Activated B cell treated with CpG ODN at 0.5 μM for 24 hours (primary cell): ENCODE data around the gene EMX1. TPM values are rescaled to one million over a fixed set of nuclear protein-coding genes. Genes with fewer than 3 reads are reported as not detected.

ENCODE experiments used
- ATAC-seq: fragments of 200-7000 bp; cut with Tn5 transposase; one replicate; pipeline ENCODE4 v1.10.0; 2021; ENCODE audit warnings: low read depth, mild to moderate bottlenecking, moderate library complexity
- CTCF ChIA-PET: fragments of 350-600 bp; sonication (Branson Sonifier 250); formaldehyde crosslinking; loops from one replicate; lab custom pipeline; 2021; ENCODE audit warnings: antibody characterized with exemption; lab: Charles Lee
- POLR2A ChIA-PET: fragments of 350-600 bp; sonication (Branson Sonifier 250); formaldehyde crosslinking; loops from one replicate; lab custom pipeline; 2021; ENCODE audit warnings: antibody characterized with exemption; lab: Charles Lee
- DNase-seq: peaks from one replicate; pipeline ENCODE4 v3.0.0; 2022
- H3K27ac Mint-ChIP-seq: one replicate; pipeline ENCODE4 v1.8.0; 2020; ENCODE audit warnings: mixed read lengths
- H3K27me3 Mint-ChIP-seq: one replicate; pipeline ENCODE4 v1.8.0; 2021; ENCODE audit warnings: mixed read lengths
- H3K36me3 Mint-ChIP-seq: one replicate; pipeline ENCODE4 v1.8.0; 2021; ENCODE audit warnings: low read depth, mixed read lengths
- H3K4me1 Mint-ChIP-seq: one replicate; pipeline ENCODE4 v1.8.0; 2021; ENCODE audit warnings: mixed read lengths
- H3K4me3 Mint-ChIP-seq: one replicate; pipeline ENCODE4 v1.8.0; 2020; ENCODE audit warnings: mild to moderate bottlenecking, mixed read lengths
- H3K9me3 Mint-ChIP-seq: one replicate; pipeline ENCODE4 v1.8.0; 2020; ENCODE audit warnings: mixed read lengths
- intact Hi-C: fragments of 100-400 bp; cut with micrococcal nuclease; formaldehyde crosslinking; loops from one replicate; pipeline ENCODE4 v1.15.1; 2024
- total RNA-seq: library from RNA; stranded (reverse); gene quantifications from 2 replicates; pipeline ENCODE4 v1.2.3, GENCODE V29; 2022
- TF ChIP-seq, protein P1 (sequence below): fragments of 200-600 bp; IDR thresholded peaks from one replicate; pipeline ENCODE4 v1.8.0; 2022; ENCODE audit warnings: antibody characterized with exemption, mild to moderate bottlenecking

Gene EMX1
- total RNA-seq, 1 donor from 2014 or later: 0.22 TPM

DNA sequence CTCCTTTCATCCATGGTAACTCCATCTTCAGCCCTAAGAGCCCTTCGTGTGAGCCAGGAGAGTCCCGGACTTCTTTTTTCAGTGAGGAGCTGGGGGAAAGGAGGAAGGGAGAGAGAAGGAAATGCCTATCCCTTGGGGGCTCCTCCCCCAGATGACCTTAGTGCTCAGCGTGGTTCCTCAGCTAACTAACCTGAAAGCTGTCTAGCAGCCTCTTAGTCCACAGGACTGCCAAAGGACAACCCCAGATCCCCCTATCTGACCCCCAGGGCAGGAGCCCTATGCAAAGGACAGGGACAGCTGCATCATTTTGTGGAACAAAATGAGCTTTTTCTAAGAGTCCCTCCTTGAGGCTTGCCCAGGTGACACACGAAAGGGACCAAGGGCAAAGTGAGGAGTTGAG is 22.2 kb upstream of the EMX1 start:
- ChIA-PET POLR2A (no interaction called here), CTCF (interaction anchor here (1.3 to 5.3 kb wide), 2 partner anchors 282 to 317 kb away, joined by 3 to 41 read pairs; no protein-coding TSS in a partner anchor)
- DNase-seq: no peak
- H3K36me3 Mint-ChIP-seq: no peaks in the 10 kb centered on the region
- H3K27ac Mint-ChIP-seq: no peak overlapping the region
- no peaks in the 10 kb centered on the region for H3K4me1 Mint-ChIP-seq
- intact Hi-C loops: no loop called here
- H3K9me3 Mint-ChIP-seq: no peaks in the 10 kb centered on the region
- no peak for ATAC-seq
- no peak overlapping the region for H3K4me3 Mint-ChIP-seq
- TF ChIP-seq, protein P1, sequence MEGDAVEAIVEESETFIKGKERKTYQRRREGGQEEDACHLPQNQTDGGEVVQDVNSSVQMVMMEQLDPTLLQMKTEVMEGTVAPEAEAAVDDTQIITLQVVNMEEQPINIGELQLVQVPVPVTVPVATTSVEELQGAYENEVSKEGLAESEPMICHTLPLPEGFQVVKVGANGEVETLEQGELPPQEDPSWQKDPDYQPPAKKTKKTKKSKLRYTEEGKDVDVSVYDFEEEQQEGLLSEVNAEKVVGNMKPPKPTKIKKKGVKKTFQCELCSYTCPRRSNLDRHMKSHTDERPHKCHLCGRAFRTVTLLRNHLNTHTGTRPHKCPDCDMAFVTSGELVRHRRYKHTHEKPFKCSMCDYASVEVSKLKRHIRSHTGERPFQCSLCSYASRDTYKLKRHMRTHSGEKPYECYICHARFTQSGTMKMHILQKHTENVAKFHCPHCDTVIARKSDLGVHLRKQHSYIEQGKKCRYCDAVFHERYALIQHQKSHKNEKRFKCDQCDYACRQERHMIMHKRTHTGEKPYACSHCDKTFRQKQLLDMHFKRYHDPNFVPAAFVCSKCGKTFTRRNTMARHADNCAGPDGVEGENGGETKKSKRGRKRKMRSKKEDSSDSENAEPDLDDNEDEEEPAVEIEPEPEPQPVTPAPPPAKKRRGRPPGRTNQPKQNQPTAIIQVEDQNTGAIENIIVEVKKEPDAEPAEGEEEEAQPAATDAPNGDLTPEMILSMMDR: no peak
- H3K27me3 Mint-ChIP-seq: peaks cover 53% of the 10 kb centered on the region

DNA sequence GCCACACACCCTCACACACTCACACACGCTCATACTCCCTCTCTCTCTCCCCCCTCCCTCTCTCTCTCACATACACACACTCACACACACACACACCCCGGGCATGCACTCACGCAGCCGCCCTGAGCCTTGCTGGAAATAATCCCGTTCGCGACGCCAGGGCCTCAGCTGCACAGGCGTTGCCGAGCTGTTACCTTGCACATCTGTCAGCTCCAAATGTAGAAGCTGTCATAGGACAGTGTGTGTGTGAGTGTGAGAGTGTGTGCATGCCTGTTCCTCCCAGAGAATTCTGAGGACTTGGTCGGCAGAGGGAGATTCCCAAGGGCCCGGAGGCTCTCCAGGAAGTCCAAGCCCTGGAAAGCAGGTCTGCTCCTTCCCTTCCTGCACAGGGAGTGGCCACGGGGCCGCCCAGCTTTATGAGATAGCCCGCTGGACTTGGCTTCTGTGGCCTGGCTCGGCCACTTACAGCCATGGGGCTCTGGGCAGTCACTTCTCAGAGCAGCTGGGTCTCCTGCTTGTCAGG is 21.5 kb upstream of the EMX1 start:
- Mint-ChIP-seq H3K4me1 (no peaks in the 10 kb centered on the region), H3K27ac (no peak overlapping the region), H3K27me3 (peaks cover 56% of the 10 kb centered on the region), H3K36me3 (no peaks in the 10 kb centered on the region), H3K4me3 (no peak overlapping the region), H3K9me3 (no peaks in the 10 kb centered on the region)
- ChIA-PET POLR2A (no interaction called here), CTCF (interaction anchor here (1.3 to 5.3 kb wide), 3 partner anchors 8 to 316 kb away, joined by 3 to 41 read pairs (median 8); partner anchors contain the start of gene SPR)
- ATAC-seq (no peak), DNase-seq (no peak)
- intact Hi-C loops: no loop called here
- TF ChIP-seq, protein P1: no peak

DNA sequence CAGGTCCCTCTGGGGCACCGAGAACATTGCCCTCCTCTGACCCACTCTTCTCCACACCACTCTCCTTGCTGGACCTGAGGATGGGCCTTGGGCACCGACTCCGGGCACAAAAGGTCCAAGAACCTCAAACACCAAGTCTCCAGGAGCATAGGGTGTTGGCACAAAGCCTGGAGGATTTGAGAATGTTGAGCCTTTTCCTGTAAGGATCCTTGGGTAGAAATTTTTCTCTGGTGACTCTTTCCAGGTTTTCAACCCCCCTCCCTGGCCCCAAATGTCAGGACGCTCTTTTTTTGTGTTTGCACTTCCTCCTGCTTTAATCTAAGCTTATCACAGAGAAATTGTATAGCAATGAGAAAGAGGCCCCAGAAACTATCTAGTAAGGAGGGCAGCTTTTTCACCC is 20.9 kb upstream of the EMX1 start:
- POLR2A ChIA-PET: no interaction called here
- no peak overlapping the region for H3K27ac Mint-ChIP-seq
- DNase-seq (no peak), ATAC-seq (no peak)
- no peak overlapping the region for H3K4me3 Mint-ChIP-seq
- CTCF ChIA-PET: interaction anchor here (1.4 to 5.3 kb wide), 2 partner anchors 9 to 281 kb away, joined by 8 to 41 read pairs; partner anchors contain the start of gene SPR
- no peaks in the 10 kb centered on the region for H3K4me1 Mint-ChIP-seq
- intact Hi-C loops: no loop called here
- peaks cover 57% of the 10 kb centered on the region for H3K27me3 Mint-ChIP-seq
- no peaks in the 10 kb centered on the region for H3K36me3 Mint-ChIP-seq
- no peaks in the 10 kb centered on the region for H3K9me3 Mint-ChIP-seq
- TF ChIP-seq, protein P1: no peak

DNA sequence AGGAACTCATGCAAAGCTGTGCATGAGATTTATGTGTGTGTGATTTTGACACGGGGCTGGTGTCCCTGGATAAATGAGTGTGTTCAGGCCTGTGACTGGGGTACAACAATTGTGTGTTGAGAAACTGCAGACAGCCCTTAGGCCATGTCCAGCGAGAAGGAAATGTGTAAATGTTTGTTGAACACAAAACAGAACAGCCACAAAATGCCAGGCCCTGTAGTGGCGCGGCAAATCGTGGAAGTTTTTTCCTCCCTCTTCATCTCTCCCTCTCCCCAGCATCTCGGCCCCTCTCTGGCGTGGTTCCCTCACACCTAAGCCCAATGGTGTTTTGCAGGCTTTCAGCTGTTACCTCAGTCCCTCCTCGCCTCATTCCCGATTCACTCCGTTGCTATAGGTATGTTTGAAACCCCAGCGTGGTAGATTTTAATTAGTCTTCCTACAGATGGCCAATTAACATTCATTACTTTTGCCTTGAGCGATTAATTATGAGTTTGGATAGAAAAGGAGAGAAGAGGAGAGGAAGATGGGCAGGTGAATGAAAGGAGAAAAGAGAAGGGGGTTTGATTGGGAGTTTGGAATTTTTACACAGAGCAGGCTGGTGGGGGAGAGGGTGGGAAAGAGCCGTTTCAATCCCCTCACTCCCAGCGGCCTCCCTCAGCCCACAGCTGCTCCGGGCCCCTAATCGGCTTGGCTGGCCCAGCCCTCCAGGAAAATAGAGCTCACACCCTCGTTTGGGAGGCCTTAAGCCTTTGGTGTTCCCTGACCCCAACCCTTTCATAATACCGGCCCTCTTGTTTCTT is 19.3 kb upstream of the EMX1 start:
- no peak overlapping the region for H3K27ac Mint-ChIP-seq
- H3K36me3 Mint-ChIP-seq: no peaks in the 10 kb centered on the region
- TF ChIP-seq, protein P1: no peak
- ATAC-seq (no peak), DNase-seq (no peak)
- H3K9me3 Mint-ChIP-seq: no peaks in the 10 kb centered on the region
- H3K27me3 Mint-ChIP-seq: peaks cover 53% of the 10 kb centered on the region
- H3K4me3 Mint-ChIP-seq: no peak overlapping the region
- intact Hi-C loops: no loop called here
- ChIA-PET POLR2A (no interaction called here), CTCF (interaction anchor here (1.5 kb wide), 1 partner anchor 279 kb away, joined by 4 read pairs; no protein-coding TSS in a partner anchor)
- H3K4me1 Mint-ChIP-seq: no peaks in the 10 kb centered on the region

DNA sequence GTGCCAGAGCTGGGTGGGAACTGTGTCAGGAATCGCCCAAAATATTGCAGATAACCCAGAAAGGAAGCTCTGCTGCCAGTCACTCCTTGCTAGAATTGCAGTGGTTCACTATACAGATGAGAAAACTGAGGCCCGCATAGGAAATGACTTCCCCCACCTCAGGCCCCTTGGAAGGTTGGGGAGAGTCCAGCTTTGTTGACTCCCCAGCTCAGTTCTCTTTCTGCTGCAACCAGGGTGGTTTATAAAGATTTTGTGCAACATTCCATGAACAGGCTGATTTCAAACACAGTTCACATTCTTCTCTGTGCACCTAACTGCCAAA is 18.8 kb upstream of the EMX1 start:
- Mint-ChIP-seq H3K27ac (no peak overlapping the region), H3K4me1 (no peaks in the 10 kb centered on the region), H3K4me3 (no peak overlapping the region), H3K36me3 (no peaks in the 10 kb centered on the region), H3K9me3 (no peaks in the 10 kb centered on the region), H3K27me3 (peaks cover 51% of the 10 kb centered on the region)
- DNase-seq: no peak
- TF ChIP-seq, protein P1: no peak
- ATAC-seq: no peak
- POLR2A ChIA-PET: no interaction called here
- intact Hi-C loops: no loop called here
- CTCF ChIA-PET: interaction anchor here (1.5 kb wide), 1 partner anchor 279 kb away, joined by 4 read pairs; no protein-coding TSS in a partner anchor
